Measurements from ENCODE around the gene PTK6.

Gene PTK6

GRCh38 chr20:63555661-63556381, 18.6 kb upstream of the PTK6 start:
- intact Hi-C loops (cut with micrococcal nuclease) = no loop called here
- no peak overlapping the region for H3K4me3 Mint-ChIP-seq
- no peaks in the 10 kb centered on the region for H3K9me3 Mint-ChIP-seq
- peaks cover 79% of the 10 kb centered on the region for H3K27me3 Mint-ChIP-seq
- peaks cover 16% of the 10 kb centered on the region for H3K4me1 Mint-ChIP-seq (ENCODE audit: low read depth)
- H3K27ac Mint-ChIP-seq = no peak overlapping the region
- H3K36me3 Mint-ChIP-seq (ENCODE audit: low read depth) = peaks cover 31% of the 10 kb centered on the region

GRCh38 chr20:63554361-63555278, 17.4 kb upstream of the PTK6 start:
- Mint-ChIP-seq H3K27ac (peak overlapping the region; percentile 61), H3K27me3 (peaks cover 86% of the 10 kb centered on the region), H3K4me1 (ENCODE audit: low read depth) (peaks cover 16% of the 10 kb centered on the region), H3K36me3 (ENCODE audit: low read depth) (peaks cover 19% of the 10 kb centered on the region), H3K4me3 (peak overlapping the region; percentile 50), H3K9me3 (no peaks in the 10 kb centered on the region)
- intact Hi-C loops (cut with micrococcal nuclease) = no loop called here

DNA sequence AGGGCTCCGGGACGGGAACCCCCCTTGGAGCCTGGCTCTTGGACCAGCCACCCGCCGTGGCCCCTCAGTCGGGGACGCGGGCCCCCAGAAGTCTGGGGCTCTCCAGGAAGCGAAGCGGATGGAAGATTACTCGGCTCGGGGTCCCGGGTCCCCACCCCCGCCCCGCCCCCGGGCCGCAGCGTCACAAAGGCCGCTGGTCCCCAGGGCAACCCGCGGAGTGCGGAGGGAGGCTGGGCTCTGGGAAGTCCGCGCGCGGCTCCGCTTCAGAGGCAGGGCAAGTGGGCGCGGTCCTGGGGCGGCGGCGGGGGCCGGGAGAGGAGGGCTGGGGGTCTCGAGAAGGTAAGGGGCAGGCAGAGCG, 16.7 kb upstream of the PTK6 start, which contains the start of gene FNDC11:
Gene FNDC11, plus strand, starts transcription at position 227 of the 358 bp plus-strand sequence. CDS start 1,505 bp downstream, outside the sequence.
- H3K27me3 Mint-ChIP-seq = peaks cover 89% of the 10 kb centered on the region

GRCh38 chr20:63553251-63553932, 16.2 kb upstream of the PTK6 start:
- H3K4me1 Mint-ChIP-seq (ENCODE audit: low read depth) = peaks cover 11% of the 10 kb centered on the region
- H3K4me3 Mint-ChIP-seq = peak overlapping the region; percentile 75
- peaks cover 89% of the 10 kb centered on the region for H3K27me3 Mint-ChIP-seq
- H3K27ac Mint-ChIP-seq = peak overlapping the region; percentile 61
- H3K36me3 Mint-ChIP-seq (ENCODE audit: low read depth) = peaks cover 7% of the 10 kb centered on the region
- no peaks in the 10 kb centered on the region for H3K9me3 Mint-ChIP-seq
- intact Hi-C loops (cut with micrococcal nuclease) = no loop called here

More for the DNA sequence above, 16.7 kb upstream of the PTK6 start, which contains the start of gene FNDC11:
- peaks cover 12% of the 10 kb centered on the region for H3K4me1 Mint-ChIP-seq (ENCODE audit: low read depth)
- no peaks in the 10 kb centered on the region for H3K9me3 Mint-ChIP-seq
- H3K27ac Mint-ChIP-seq = peak within 1 kb of the TSS; percentile 61
- H3K4me3 Mint-ChIP-seq = peak within 1 kb of the TSS; percentile 75
- H3K36me3 Mint-ChIP-seq (ENCODE audit: low read depth) = peaks cover 12% of the 10 kb centered on the region
- intact Hi-C loops (cut with micrococcal nuclease) = no loop called here

DNA sequence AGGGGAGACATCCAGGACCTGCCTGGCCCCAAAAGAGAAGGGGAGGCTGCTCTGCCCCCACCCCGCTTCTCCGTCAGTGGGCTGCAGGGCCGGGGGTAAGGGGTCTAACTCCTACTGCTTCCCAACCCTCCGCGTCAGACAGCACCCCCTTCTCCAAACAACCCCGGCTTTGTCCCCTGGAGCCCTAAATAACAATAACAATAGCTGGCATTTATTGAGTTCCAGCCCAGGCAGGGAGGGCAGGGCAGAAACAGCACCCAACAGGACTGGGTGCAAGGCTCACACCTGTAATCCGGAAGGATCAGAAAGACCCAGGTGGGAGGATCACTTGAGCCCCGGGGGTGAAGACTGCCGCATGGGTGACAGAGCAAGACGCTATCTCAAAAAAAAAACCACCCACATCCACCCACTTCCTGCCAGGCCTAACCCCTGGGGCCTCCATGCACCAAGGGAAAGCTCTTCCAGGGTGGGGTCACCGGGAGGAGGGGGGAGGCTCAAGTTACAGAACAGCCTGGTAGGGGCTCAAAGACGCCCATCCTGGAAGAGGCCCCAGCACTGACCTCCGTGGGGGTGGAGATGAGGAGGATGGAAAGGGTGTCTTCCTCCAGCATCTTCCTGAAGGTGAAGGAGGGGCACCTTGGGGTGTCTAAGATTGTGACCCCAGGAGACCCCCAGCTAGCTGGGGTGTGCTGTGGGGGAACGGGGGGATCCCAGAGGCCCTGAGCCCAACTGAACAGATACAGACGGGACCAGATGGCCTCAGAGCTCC, 15.5 kb upstream of the PTK6 start:
- no peaks in the 10 kb centered on the region for H3K9me3 Mint-ChIP-seq
- H3K36me3 Mint-ChIP-seq (ENCODE audit: low read depth) = peaks cover 6% of the 10 kb centered on the region
- peaks cover 11% of the 10 kb centered on the region for H3K4me1 Mint-ChIP-seq (ENCODE audit: low read depth)
- intact Hi-C loops (cut with micrococcal nuclease) = no loop called here
- peaks cover 93% of the 10 kb centered on the region for H3K27me3 Mint-ChIP-seq
- no peak overlapping the region for H3K27ac Mint-ChIP-seq
- peak overlapping the region; percentile 75 for H3K4me3 Mint-ChIP-seq

DNA sequence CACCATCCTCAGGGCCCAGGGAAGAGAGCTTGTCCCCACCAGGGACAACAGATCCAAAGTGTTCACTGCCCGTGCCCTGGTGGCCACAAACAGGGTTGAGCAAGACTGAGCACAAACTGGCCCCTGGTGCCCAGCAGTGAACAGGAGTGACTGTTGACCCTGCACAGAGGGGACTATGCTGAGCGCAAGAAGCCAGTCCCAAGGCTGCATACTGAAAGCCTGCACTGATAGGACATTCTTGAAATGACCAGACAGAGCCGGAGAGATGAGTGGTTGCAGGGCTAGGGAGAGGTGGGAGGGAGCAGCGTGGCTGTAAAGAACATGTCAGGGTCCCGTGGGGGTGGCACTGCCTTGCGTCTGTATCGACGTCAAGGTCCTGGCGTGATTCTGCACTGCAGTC, 13.9 kb upstream of the PTK6 start:
- peaks cover 11% of the 10 kb centered on the region for H3K4me1 Mint-ChIP-seq (ENCODE audit: low read depth)
- H3K4me3 Mint-ChIP-seq = no peak overlapping the region
- H3K27me3 Mint-ChIP-seq = peaks cover 93% of the 10 kb centered on the region
- H3K36me3 Mint-ChIP-seq (ENCODE audit: low read depth) = no peaks in the 10 kb centered on the region
- H3K27ac Mint-ChIP-seq = no peak overlapping the region
- intact Hi-C loops (cut with micrococcal nuclease) = no loop called here
- H3K9me3 Mint-ChIP-seq = no peaks in the 10 kb centered on the region

GRCh38 chr20:63549679-63550282, 12.6 kb upstream of the PTK6 start:
- Mint-ChIP-seq H3K4me3 (no peak overlapping the region), H3K27ac (peak overlapping the region; percentile 16), H3K4me1 (ENCODE audit: low read depth) (peaks cover 17% of the 10 kb centered on the region), H3K9me3 (no peaks in the 10 kb centered on the region), H3K36me3 (ENCODE audit: low read depth) (no peaks in the 10 kb centered on the region), H3K27me3 (peaks cover 92% of the 10 kb centered on the region)
- intact Hi-C loops (cut with micrococcal nuclease) = no loop called here

DNA sequence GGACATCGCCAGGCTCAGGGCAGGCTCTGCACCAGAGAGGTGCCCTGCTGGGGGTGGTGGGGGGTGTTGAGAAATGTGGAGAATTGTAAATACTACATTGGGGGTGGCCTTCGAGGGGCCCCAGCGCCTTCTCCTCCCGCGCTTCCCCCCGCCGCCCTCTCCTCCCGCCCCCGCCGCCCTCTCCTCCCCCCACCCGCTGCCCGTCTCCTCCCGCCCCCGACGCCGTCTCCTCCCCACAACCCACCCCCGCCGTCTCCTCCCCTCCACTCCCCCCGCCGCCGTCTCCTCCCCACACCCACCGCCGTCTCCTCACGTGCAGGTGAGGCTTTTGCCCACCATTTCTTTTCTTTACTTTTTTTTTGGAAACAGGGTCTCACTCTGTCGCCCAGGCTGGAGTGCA, 11.8 kb upstream of the PTK6 start:
- H3K27ac Mint-ChIP-seq = no peak overlapping the region
- intact Hi-C loops (cut with micrococcal nuclease) = no loop called here
- no peaks in the 10 kb centered on the region for H3K36me3 Mint-ChIP-seq (ENCODE audit: low read depth)
- peaks cover 90% of the 10 kb centered on the region for H3K27me3 Mint-ChIP-seq
- no peaks in the 10 kb centered on the region for H3K9me3 Mint-ChIP-seq
- H3K4me1 Mint-ChIP-seq (ENCODE audit: low read depth) = peaks cover 17% of the 10 kb centered on the region
- no peak overlapping the region for H3K4me3 Mint-ChIP-seq

DNA sequence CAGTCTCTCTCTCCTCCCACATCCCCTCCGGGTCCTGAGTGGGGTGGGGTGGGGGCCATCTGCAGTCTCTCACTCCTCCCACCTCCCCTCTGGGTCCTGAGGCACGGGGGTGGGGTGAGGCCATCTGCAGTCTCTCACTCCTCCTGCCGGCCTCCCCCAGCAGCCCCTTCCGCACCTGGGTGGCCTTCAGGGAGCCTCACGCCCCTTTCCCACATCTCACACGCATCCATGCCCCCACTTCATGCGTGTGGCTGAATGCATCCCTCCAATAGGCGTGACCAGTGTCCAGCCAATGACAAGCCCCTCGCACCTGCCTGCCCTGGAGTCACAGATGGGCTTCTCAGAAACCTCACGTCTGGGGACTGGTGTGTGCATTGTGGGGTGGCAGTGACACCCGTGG, 11.4 kb upstream of the PTK6 start:
- Mint-ChIP-seq H3K36me3 (ENCODE audit: low read depth) (no peaks in the 10 kb centered on the region), H3K9me3 (no peaks in the 10 kb centered on the region), H3K27ac (no peak overlapping the region), H3K4me1 (ENCODE audit: low read depth) (peaks cover 17% of the 10 kb centered on the region), H3K4me3 (no peak overlapping the region), H3K27me3 (peaks cover 90% of the 10 kb centered on the region)
- intact Hi-C loops (cut with micrococcal nuclease) = no loop called here

GRCh38 chr20:63547725-63548480, 10.7 kb upstream of the PTK6 start, which contains the start of gene SRMS:
Gene SRMS (minus strand): TSS chr20:63547749. CDS start chr20:63547463, 286 bp downstream.
- Mint-ChIP-seq H3K4me3 (no peak within 1 kb of the TSS), H3K27ac (no peak within 1 kb of the TSS), H3K27me3 (peaks cover 88% of the 10 kb centered on the region), H3K9me3 (no peaks in the 10 kb centered on the region), H3K36me3 (ENCODE audit: low read depth) (no peaks in the 10 kb centered on the region), H3K4me1 (ENCODE audit: low read depth) (peaks cover 12% of the 10 kb centered on the region)
- intact Hi-C loops (cut with micrococcal nuclease) = no loop called here

GRCh38 chr20:63546956-63547724, 10.0 kb upstream of the PTK6 start:
- Mint-ChIP-seq H3K36me3 (ENCODE audit: low read depth) (no peaks in the 10 kb centered on the region), H3K4me1 (ENCODE audit: low read depth) (peaks cover 5% of the 10 kb centered on the region), H3K4me3 (no peak overlapping the region), H3K27ac (no peak overlapping the region), H3K9me3 (no peaks in the 10 kb centered on the region), H3K27me3 (peaks cover 85% of the 10 kb centered on the region)
- intact Hi-C loops (cut with micrococcal nuclease) = no loop called here
